GM19467 (cell line): ENCODE results near the gene SLC6A6.

Experiments
- ATAC-seq: cut with Tn5 transposase; IDR thresholded peaks from one replicate; pipeline ENCODE4 v1.9.1; 2021; ENCODE audit warnings: mild to moderate bottlenecking, moderate library complexity; ENCODE audit not compliant: unreplicated experiment

SLC6A6 gene

DNA sequence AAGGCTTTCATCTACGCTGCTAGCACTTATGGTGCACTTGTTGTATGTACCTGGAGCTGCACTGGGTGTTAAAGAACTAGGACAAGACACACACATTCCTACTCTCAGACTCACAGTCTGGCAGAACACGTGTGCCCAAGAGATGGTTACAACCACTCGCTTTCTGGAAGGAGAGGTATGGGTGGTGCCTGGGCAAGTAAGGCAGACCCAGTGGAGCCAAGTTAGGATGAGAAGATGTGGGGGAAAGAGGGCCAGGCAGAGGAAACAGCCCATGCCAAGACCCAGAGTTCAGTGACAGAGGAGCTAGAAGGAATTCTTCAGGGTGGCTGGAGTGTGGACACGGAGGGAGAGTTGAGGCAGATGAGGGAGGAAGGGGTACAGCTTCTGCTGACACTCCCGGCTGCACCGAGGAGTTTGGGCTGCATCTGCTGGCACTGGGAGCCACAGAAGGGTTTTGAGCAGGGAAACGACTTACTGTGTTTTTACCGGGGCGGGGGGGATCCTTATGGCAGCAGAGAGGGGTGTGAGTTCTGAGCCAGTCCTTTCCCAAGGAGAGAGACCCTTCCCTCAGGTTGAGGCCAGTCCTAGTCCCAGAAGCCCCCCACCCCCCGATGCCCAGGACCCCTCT lies 78.7 kb downstream of the SLC6A6 start:
- no peak for ATAC-seq

- ATAC-seq, result no peak
Measured at GRCh38 chr3:14481646-14482036, 79.2 kb downstream of the SLC6A6 start.

DNA sequence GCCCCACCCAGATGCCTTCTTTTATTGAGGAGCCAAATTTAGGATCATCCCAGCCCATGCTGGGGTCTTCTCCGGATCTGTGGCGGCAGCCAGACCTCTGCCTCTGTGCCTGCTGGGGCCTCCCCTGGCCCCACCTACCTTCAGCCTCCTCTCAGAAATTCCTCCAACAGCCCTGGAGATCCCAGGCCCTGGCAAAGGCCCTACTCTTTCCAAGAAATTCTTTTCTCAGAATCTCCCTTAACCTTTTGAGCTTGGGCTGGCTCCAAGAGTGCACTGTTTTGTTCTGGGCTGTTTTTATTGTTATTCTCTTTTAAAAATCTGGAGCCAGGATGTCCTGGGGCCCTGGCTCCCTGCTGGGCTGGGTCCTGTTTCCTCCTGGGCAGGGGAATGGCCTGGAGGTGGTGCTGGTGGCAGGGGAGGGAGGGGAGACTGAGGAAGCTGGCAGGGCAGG lies 79.9 kb downstream of the SLC6A6 start:
- no peak for ATAC-seq

GRCh38 chr3:14483286-14483685 lies 80.9 kb downstream of the SLC6A6 start:
- no peak for ATAC-seq

GRCh38 chr3:14484741-14485140 lies 82.3 kb downstream of the SLC6A6 start:
- no peak for ATAC-seq

DNA sequence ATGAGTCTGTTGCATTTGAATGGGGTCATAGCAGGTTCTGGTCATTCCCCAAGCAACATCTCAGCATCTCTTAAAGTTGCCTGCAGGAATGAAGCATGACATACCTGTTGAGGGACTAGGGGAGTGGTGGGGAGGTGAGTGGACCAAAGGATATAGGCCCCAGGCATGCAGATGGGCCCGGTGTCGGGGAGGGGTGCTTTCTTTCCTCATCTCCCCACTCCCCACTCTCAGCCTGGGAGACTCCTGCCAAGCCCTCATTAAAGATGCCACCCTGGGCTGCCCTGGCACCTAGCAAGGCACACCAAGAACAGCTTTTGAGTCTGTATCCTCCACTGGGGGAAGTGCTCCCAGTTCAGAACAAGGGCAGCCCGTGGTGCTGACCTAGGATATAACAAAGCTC lies 83.6 kb downstream of the SLC6A6 start:
- no peak for ATAC-seq

DNA sequence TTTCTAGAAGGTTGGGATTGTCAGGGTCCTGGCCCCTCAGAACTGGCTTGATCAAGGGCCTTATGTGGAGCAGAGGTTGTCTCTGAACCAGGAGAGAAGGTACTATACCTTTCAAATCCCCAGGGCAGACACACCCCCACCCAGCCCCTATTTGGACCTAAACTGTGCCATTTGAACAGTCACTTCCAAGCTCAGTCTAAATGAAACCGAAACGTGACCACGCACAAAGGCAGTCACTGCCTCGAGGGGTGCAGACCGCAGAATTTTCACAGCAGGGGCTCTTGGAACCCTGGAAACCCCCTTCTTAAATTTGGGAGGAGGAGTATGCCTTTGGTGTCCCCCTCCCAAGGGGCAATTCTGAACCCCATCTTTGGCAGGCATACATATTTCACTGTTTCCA lies 84.1 kb downstream of the SLC6A6 start:
- ATAC-seq, result no peak

- ATAC-seq, result no peak
Measured at GRCh38 chr3:14487086-14487485, 84.7 kb downstream of the SLC6A6 start.

DNA sequence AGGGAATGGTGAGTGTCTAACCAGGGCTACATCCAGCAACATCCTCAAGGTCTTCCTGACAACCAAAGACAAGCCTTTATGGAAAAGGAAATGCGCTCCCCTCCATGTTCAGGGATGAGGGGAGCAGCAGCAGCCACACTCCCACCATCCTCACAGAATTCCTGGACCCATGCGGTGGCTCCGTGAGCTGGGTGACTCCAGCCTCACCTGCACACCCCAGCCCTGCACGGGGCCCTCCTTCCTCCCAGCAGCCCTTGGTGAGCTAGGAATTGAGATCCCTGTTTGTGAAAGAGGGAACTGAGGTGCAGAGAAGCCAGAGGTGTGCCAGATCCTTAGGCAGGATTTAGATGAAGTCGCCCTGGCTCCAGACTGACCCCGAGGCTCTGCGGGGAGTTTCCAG lies 85.4 kb downstream of the SLC6A6 start:
- ATAC-seq, result no peak

- ATAC-seq, result no peak
Measured at GRCh38 chr3:14488286-14489041, 86.1 kb downstream of the SLC6A6 start.

DNA sequence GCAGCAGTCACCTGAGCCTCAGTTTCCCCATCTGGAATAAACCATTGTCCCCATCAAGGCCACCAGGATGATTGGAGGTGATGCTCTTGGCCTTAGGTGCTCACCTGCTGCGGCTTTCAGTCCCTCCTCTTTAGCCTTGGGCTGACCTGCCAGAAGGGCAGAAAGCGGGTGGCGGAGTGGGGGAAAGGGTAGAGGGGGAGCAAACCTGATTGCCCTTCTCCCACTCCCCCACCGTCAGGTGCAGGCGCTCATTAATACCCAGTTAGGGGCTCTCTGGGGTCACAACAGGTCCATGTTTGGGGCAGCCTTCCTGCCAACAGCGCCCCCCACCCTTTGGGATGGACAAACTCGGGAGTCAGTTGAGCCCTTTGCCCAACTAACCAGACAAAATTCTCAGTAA lies 87.2 kb downstream of the SLC6A6 start:
- ATAC-seq, result no peak

DNA sequence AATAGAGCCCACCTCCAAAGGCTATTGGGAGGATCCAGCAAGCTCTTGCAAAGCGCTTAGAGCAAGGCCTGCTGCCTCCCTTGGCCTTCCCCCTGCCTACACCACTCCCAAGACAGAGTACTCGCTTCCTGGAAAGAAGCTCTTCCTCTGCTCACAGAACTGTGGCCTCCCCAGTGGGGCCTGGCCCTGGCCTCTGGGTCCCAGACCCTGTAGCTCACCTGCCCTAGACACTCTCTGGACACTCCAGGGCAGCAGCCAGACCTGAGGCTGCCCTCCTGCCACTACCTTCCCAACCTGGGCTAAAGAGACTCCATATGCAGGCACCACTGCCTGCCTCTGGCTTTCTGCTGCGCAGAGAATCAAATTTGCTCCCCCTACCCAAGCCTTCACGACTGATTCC lies 87.8 kb downstream of the SLC6A6 start:
- no peak for ATAC-seq

DNA sequence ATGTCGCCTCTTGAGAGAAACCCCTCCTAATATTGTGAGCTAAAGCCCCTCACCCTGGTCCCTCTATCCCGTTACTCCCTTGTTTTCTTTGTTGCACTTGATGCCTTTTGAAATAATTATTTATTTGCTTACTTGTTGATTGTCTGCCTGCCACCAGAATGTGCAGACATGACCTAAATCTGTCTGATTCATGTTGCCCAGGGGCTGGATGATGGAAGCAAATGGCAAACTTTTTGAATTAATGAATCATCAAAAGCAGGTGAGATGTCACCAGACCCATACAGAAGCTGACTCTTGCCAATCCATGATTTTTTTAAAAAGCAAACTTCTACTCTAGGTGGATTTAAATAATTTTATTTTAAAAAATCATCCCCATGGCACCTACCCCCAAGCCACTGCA lies 88.4 kb downstream of the SLC6A6 start:
- ATAC-seq, result no peak

DNA sequence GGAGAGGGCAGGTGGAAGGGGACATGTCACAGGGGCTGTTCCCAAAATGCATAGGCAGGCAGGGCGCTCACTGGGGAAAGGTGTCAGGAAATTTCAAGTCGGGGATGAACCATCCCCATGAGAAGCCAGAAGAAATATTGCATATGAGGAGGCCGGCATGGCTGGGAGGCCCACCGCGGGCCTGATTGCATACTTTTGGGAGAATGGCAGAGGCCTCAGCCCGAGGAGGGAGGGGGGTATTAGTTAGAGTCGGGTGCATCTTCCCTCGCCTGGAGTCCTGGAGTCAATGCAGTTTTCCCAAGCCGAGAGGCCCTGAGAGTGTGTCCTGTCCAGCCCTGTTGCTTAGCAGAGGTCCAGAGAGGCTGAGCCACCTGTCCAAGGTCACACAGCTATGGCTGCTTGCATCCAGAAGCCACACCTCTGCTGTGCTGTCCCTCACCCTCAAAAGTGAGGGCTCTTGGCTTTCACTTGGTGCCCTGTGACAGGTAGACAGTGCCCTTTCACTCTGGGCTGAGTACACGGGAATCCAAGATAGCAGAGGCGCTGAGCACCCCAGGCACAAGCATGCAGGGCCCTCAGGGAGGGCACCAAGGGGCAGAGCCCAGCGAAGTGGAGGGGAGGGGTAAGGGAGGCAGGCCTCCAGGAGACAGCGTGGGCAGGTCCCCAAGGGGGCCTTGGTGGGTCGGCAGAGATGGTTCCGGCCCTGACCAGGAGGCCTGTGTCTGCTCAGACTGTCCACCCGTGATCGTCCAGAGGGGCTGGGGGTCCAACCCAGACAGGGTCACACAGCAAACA lies 89.2 kb downstream of the SLC6A6 start:
- no peak for ATAC-seq

- no peak for ATAC-seq
Measured at GRCh38 chr3:14492948-14493881, 90.8 kb downstream of the SLC6A6 start.

DNA sequence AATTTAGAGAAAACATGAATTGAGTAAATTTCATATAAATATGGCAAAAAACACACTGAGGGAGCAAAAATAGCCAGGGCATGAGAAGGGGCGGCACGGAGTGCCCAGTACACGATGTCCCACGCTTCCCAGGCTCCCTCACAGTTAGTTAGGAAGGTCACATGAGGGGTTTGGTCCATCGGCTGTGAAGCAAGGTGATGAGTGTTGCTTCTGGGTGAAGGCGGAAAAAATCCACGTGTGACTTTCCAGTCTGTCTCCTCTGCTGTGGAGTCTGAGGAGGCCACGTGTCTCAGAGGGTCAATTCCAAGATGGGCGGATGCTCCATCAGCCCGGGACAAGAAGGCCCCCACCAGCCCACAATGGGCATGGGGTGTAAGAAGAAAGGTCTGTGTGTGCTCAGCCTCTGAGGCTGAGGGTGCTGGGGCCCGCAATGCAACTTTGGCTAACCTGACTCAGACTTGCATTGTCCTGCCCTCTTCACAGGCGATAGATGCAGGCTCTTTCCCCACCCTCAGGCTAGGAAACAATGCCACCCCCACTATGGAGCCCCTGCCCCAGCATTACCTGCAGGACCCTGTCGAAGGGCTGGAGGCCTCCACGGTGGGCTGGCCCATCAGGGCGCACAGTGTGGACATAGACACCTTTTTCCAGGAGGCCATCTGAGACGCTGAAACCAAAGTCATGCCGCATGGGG lies 92.0 kb downstream of the SLC6A6 start:
- no peak for ATAC-seq

DNA sequence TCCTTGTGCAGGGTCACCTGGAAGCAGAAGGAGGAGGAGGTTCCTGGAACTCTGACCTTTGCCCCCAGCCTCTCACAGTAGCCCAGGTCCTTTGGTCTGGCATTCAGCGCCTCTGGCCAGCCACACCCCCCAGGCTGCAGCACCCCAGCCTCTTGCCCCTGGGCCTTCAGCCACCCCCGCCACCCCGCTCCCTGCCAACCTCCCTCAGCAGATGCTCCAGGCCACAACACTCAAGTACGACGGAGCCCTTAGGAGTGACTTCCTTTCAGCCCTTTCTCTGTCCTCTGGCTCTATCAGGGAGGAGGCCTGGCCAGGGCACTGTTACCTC lies 92.5 kb downstream of the SLC6A6 start:
- no peak for ATAC-seq

GRCh38 chr3:14496351-14496750 lies 93.9 kb downstream of the SLC6A6 start:
- no peak for ATAC-seq

DNA sequence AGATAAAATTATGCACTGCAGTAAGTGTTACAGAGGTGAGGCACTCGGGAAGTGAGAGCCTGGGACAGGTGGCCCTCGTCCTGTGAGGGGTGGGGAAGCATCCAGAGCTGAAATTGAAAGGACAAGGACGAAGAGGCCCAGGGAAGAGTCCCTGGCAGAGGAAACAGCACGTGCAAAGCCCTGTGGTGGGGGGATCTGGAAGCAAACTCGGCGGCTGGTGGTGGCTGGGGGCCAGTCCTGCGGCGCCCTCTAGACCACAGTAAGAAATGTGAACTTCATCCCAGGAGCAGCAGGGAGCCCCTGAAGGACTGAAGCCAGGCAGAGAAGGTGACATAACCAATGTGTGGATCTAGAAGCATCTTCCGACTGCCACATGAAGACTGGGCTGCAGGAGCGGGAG lies 94.9 kb downstream of the SLC6A6 start:
- no peak for ATAC-seq

GRCh38 chr3:14502472-14502871 lies 100.1 kb downstream of the SLC6A6 start:
- no peak for ATAC-seq
